ENCODE measurements around the gene FKBP1A.

Gene FKBP1A

GRCh38 chr20:1392693-1393506 lies at the start of gene FKBP1A:
TSS of gene FKBP1A (minus strand) at chr20:1393054. CDS start at chr20:1392998, 56 bp downstream.
- peak; percentile 88 for DNase-seq (ENCODE audit: low spot score)

- DNase-seq (ENCODE audit: low spot score): no peak
Measured at GRCh38 chr20:1442304-1442703, 49.5 kb upstream of the FKBP1A start.

- no peak for DNase-seq (ENCODE audit: low spot score)
Measured at GRCh38 chr20:1441133-1441532, 48.3 kb upstream of the FKBP1A start.

- DNase-seq (ENCODE audit: low spot score): no peak
Measured at GRCh38 chr20:1440024-1440423, 47.2 kb upstream of the FKBP1A start.

GRCh38 chr20:1438361-1438760 lies 45.5 kb upstream of the FKBP1A start:
- no peak for DNase-seq (ENCODE audit: low spot score)

- DNase-seq (ENCODE audit: low spot score): peak; percentile 69
Measured at GRCh38 chr20:1437235-1437904, 44.5 kb upstream of the FKBP1A start.

- no peak for DNase-seq (ENCODE audit: low spot score)
Measured at GRCh38 chr20:1436263-1436662, 43.4 kb upstream of the FKBP1A start.

GRCh38 chr20:1435337-1435699 lies 42.5 kb upstream of the FKBP1A start:
- DNase-seq (ENCODE audit: low spot score): no peak

GRCh38 chr20:1434571-1435336 lies 41.9 kb upstream of the FKBP1A start:
- peak; percentile 26 for DNase-seq (ENCODE audit: low spot score)

- no peak for DNase-seq (ENCODE audit: low spot score)
Measured at GRCh38 chr20:1431158-1431557, 38.3 kb upstream of the FKBP1A start.

- DNase-seq (ENCODE audit: low spot score): no peak
Measured at GRCh38 chr20:1430004-1430451, 37.2 kb upstream of the FKBP1A start.

GRCh38 chr20:1429143-1429728 lies 36.4 kb upstream of the FKBP1A start:
- DNase-seq (ENCODE audit: low spot score): no peak

- no peak for DNase-seq (ENCODE audit: low spot score)
Measured at GRCh38 chr20:1427457-1428054, 34.7 kb upstream of the FKBP1A start.

- no peak for DNase-seq (ENCODE audit: low spot score)
Measured at GRCh38 chr20:1426231-1426849, 33.5 kb upstream of the FKBP1A start.

- DNase-seq (ENCODE audit: low spot score): no peak
Measured at GRCh38 chr20:1424336-1424735, 31.5 kb upstream of the FKBP1A start.

- peak; percentile 26 for DNase-seq (ENCODE audit: low spot score)
Measured at GRCh38 chr20:1423625-1424106, 30.8 kb upstream of the FKBP1A start.

GRCh38 chr20:1423206-1423605 lies 30.4 kb upstream of the FKBP1A start:
- no peak for DNase-seq (ENCODE audit: low spot score)

- DNase-seq (ENCODE audit: low spot score): no peak
Measured at GRCh38 chr20:1422753-1423152, 29.9 kb upstream of the FKBP1A start.

- no peak for DNase-seq (ENCODE audit: low spot score)
Measured at GRCh38 chr20:1420066-1420465, 27.2 kb upstream of the FKBP1A start.

- no peak for DNase-seq (ENCODE audit: low spot score)
Measured at GRCh38 chr20:1418350-1418749, 25.5 kb upstream of the FKBP1A start.

GRCh38 chr20:1417790-1418189 lies 24.9 kb upstream of the FKBP1A start:
- DNase-seq (ENCODE audit: low spot score): no peak

Data from globus pallidus (tissue), 1 donor.